ENCODE data around the gene FAM20C. TPM values are rescaled to one million over a fixed set of nuclear protein-coding genes. Genes with fewer than 3 reads are reported as not detected.

FAM20C gene
- total RNA-seq, 1 experiment from 2014 or later, result 62.6 TPM

DNA sequence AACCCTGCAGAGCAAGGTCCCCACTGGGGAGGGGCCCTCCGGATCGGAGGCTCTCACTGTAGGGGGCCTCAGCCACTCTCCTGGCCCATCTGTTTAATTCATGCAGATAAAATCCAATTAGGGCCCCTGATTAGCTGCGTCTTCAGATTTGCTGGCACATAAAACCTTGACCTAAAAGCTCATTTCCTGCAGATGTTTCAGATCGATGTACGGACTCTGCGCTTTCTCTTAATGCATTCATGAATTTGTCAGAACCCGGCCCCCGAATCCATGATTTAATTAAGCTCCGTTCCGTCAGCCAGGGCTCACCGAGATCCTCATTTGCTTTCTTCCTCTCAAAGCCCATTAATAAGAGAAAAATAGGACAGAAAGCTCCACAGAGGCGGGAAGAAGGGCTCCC lies 57.6 kb downstream of the FAM20C start:
- H3K9ac ChIP-seq (ENCODE audit: extremely low read depth, insufficient read length, low read length), result no peak overlapping the region
- H3K14ac ChIP-seq (ENCODE audit: insufficient read depth, low read length), result no peak overlapping the region
- no peak overlapping the region for H3T11ph ChIP-seq (ENCODE audit: low read length)
- H3K4me3 Mint-ChIP-seq, result no peak overlapping the region
- H3K4me2 ChIP-seq (ENCODE audit: insufficient read depth, insufficient read length, low read length), result no peak overlapping the region
- no peaks in the 10 kb centered on the region for H3K79me1 ChIP-seq (ENCODE audit: insufficient read depth, low read depth, low read length, poor library complexity, severe bottlenecking)
- H3K9me3 ChIP-seq (ENCODE audit: control insufficient read depth, low read depth, low read length), result no peaks in the 10 kb centered on the region
- no peak overlapping the region for H4K5ac ChIP-seq (ENCODE audit: insufficient read length, low read depth, low read length)
- DNase-seq, result no peak
- H3K27me3 Mint-ChIP-seq (ENCODE audit: low read depth), result no peaks in the 10 kb centered on the region
- peaks cover 2% of the 10 kb centered on the region for H3K23me2 ChIP-seq (ENCODE audit: insufficient read length, low read depth, low read length, poor library complexity, severe bottlenecking)
- no peak overlapping the region for H2BK12ac ChIP-seq (ENCODE audit: insufficient read length, low read depth, low read length)
- no peak for TF ChIP-seq CTCF (conservative IDR thresholded peaks at IDR 0.05)
- no peaks in the 10 kb centered on the region for H3K4me1 ChIP-seq (ENCODE audit: insufficient read depth, low read length)
- H2AFZ ChIP-seq (ENCODE audit: low read length), result no peak overlapping the region
- H3K56ac ChIP-seq (ENCODE audit: insufficient read length, low read depth, low read length), result no peak overlapping the region
- no peak overlapping the region for H3K23ac ChIP-seq (ENCODE audit: insufficient read length, low read depth, low read length)
- H4K20me1 ChIP-seq (ENCODE audit: control insufficient read depth, insufficient read depth, insufficient read length), result no peaks in the 10 kb centered on the region
- H3K4me1 Mint-ChIP-seq, result no peaks in the 10 kb centered on the region
- H4K8ac ChIP-seq (replicated peaks; ENCODE audit: insufficient read length, low read depth, low read length), result no peak overlapping the region
- peaks cover 49 to 64% (median 63%) of the 10 kb centered on the region in 3 experiments for H3K36me3 Mint-ChIP-seq (ENCODE audit: insufficient read depth in 1 of 3, low read depth in 3 of 3)
- no peaks in the 10 kb centered on the region for H3K27me3 ChIP-seq (ENCODE audit: insufficient read depth, low read length)
- no peak overlapping the region for H2BK20ac ChIP-seq (ENCODE audit: low read depth, low read length, poor library complexity, severe bottlenecking)
- H3K27ac ChIP-seq (ENCODE audit: insufficient read length, low read depth, low read length), result no peak overlapping the region
- no peak overlapping the region for H2BK120ac ChIP-seq (ENCODE audit: low read depth, low read length, poor library complexity, severe bottlenecking)
- H3K27ac Mint-ChIP-seq, result peak overlapping the region in 1 of 3 experiments; percentile 19; a peak in 1 of 7 replicates
- H3K4ac ChIP-seq (ENCODE audit: low read depth, low read length), result no peak overlapping the region
- no peak overlapping the region for H2BK15ac ChIP-seq (ENCODE audit: low read depth, low read length)
- H3K79me2 ChIP-seq (ENCODE audit: insufficient read depth, low read length), result no peaks in the 10 kb centered on the region
- H3K9me3 Mint-ChIP-seq, result peaks cover 9 to 12% of the 10 kb centered on the region in 2 experiments
- no peak overlapping the region for H3K18ac ChIP-seq (ENCODE audit: insufficient read length, low read depth, low read length)
- no peak overlapping the region for H4K91ac ChIP-seq (ENCODE audit: insufficient read length, low read depth, low read length)
- no peak overlapping the region for H2AK5ac ChIP-seq (ENCODE audit: insufficient read length, low read length)
- WGBS (ENCODE audit: extremely low coverage, insufficient read length, low lambda C conversion rate), result no CpG with 5 or more reads among the region's 12 CpGs
- no peak overlapping the region for H2BK5ac ChIP-seq (ENCODE audit: insufficient read length, low read length)
